ENCODE data around the gene CDH8. TPM values are rescaled to one million over a fixed set of nuclear protein-coding genes. Genes with fewer than 3 reads are reported as not detected.

Gene CDH8
- total and polyA plus RNA-seq, 2 experiments from 2014 or later = 7.4 to 14.3 TPM

GRCh38 chr16:61681124-61681523 is 355.1 kb downstream of the CDH8 start:
- no peak overlapping the region for H3K4me3 ChIP-seq
- DNase-seq (ENCODE audit: low read depth in 1 of 2, low spot score in 1 of 2) = no peak
- no peaks in the 10 kb centered on the region for H3K27me3 ChIP-seq
- no peaks in the 10 kb centered on the region for H3K4me1 ChIP-seq (ENCODE audit: low read depth)
- TF ChIP-seq, protein P1, sequence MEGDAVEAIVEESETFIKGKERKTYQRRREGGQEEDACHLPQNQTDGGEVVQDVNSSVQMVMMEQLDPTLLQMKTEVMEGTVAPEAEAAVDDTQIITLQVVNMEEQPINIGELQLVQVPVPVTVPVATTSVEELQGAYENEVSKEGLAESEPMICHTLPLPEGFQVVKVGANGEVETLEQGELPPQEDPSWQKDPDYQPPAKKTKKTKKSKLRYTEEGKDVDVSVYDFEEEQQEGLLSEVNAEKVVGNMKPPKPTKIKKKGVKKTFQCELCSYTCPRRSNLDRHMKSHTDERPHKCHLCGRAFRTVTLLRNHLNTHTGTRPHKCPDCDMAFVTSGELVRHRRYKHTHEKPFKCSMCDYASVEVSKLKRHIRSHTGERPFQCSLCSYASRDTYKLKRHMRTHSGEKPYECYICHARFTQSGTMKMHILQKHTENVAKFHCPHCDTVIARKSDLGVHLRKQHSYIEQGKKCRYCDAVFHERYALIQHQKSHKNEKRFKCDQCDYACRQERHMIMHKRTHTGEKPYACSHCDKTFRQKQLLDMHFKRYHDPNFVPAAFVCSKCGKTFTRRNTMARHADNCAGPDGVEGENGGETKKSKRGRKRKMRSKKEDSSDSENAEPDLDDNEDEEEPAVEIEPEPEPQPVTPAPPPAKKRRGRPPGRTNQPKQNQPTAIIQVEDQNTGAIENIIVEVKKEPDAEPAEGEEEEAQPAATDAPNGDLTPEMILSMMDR (IDR thresholded peaks at IDR 0.05; ENCODE audit: low read depth, low read length) = no peak
- no peak overlapping the region for H3K27ac ChIP-seq
- H3K36me3 ChIP-seq = no peaks in the 10 kb centered on the region
- no peaks in the 10 kb centered on the region for H3K9me3 ChIP-seq (ENCODE audit: low read depth)

GRCh38 chr16:61678182-61678581 is 358.1 kb downstream of the CDH8 start:
- Histone ChIP-seq H3K4me3 (no peak overlapping the region), H3K9me3 (ENCODE audit: low read depth) (no peaks in the 10 kb centered on the region), H3K27me3 (no peaks in the 10 kb centered on the region), H3K4me1 (ENCODE audit: low read depth) (no peaks in the 10 kb centered on the region), H3K27ac (no peak overlapping the region), H3K36me3 (no peaks in the 10 kb centered on the region)
- TF ChIP-seq, protein P1 (IDR thresholded peaks at IDR 0.05; ENCODE audit: low read depth, low read length) = no peak
- DNase-seq (ENCODE audit: low read depth in 1 of 2, low spot score in 1 of 2) = no peak

DNA sequence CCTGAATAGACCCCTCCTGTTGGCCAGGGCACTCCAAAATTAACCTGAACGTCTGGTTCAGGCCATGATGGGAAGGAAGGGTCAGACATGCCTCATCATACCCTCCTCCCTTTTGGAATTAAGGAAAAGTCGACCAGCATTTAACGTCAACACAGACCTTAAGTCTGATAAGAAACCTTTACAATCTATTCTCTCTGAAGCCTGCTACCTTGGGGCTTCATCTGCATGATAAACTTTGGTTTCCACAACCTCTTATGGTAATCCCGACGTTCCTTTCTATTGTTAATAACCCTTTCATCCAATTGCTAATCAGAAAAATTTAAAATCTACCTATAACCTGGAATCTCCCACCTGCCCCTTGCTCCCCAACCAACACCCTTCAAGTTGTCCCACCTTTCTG is 358.5 kb downstream of the CDH8 start:
- no peak overlapping the region for H3K4me3 ChIP-seq
- no peaks in the 10 kb centered on the region for H3K9me3 ChIP-seq (ENCODE audit: low read depth)
- no peak overlapping the region for H3K27ac ChIP-seq
- no peak for DNase-seq (ENCODE audit: low read depth in 1 of 2, low spot score in 1 of 2)
- no peaks in the 10 kb centered on the region for H3K4me1 ChIP-seq (ENCODE audit: low read depth)
- H3K27me3 ChIP-seq = no peaks in the 10 kb centered on the region
- TF ChIP-seq, protein P1 (IDR thresholded peaks at IDR 0.05; ENCODE audit: low read depth, low read length) = no peak
- no peaks in the 10 kb centered on the region for H3K36me3 ChIP-seq

DNA sequence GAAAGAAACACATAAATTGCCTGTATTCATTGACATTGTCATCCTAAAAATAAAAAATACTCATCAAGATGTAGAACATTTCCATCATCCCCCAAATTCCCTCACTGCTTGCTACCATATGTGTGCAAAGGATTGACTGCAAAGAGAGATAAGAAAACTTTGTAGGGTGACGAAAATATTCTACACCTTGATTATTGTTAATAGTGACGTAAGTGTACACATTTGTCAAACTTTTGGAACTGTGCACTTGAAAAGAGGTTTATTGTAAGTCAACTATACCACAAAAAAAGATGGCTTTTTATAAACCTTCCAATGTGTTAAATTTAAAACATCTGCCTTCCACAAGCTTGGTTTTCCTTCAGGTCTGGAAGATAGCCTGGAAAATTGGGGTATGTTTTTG is 359.5 kb downstream of the CDH8 start:
- Histone ChIP-seq H3K4me1 (ENCODE audit: low read depth) (no peaks in the 10 kb centered on the region), H3K9me3 (ENCODE audit: low read depth) (no peaks in the 10 kb centered on the region), H3K36me3 (no peaks in the 10 kb centered on the region), H3K27ac (no peak overlapping the region), H3K4me3 (no peak overlapping the region), H3K27me3 (no peaks in the 10 kb centered on the region)
- TF ChIP-seq, protein P1 (IDR thresholded peaks at IDR 0.05; ENCODE audit: low read depth, low read length) = no peak
- DNase-seq (ENCODE audit: low read depth in 1 of 2, low spot score in 1 of 2) = no peak

DNA sequence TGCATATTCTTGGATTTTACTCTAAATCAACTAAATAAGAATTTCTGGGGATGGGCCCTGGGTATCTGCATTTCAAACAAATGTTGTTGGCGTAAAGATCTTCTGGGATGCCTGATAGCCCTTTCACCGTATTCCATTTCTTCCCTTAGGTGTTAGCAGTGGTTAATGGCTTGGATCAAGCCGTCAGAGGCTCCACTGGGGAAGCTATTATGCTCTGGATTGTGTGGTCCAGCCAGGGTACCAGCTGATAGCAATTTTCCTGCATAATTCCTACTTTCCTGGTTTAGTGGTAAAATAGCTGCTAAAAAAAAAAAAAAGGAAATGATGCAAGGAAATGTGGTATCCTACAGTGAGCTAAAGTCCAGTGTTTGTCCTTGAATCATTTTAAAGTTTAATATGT is 365.1 kb downstream of the CDH8 start:
- TF ChIP-seq, protein P1 (IDR thresholded peaks at IDR 0.05; ENCODE audit: low read depth, low read length) = no peak
- Histone ChIP-seq H3K9me3 (ENCODE audit: low read depth) (no peaks in the 10 kb centered on the region), H3K4me1 (ENCODE audit: low read depth) (no peaks in the 10 kb centered on the region)

DNA sequence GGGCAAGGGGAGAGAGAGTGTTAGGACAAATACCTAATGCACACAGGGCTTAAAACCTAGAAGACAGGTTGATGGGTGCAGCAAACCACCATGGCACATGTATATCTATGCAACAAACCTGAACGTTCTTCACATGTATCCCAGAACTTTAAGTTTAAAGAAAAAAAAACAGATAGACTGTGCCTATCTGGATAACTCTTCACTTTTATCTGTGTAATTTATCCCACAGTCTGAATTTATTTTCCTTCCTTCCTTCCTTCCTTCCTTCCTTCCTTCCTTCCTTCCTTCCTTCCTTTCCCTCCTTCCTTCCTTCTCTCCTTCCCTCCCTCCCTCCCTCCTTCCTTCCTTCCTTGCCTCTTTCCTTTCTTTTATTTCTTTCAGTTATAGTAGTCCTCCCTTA is 370.7 kb downstream of the CDH8 start:
- Histone ChIP-seq H3K36me3 (no peaks in the 10 kb centered on the region), H3K4me3 (no peak overlapping the region), H3K27me3 (no peaks in the 10 kb centered on the region), H3K9me3 (ENCODE audit: low read depth) (no peaks in the 10 kb centered on the region), H3K27ac (no peak overlapping the region), H3K4me1 (ENCODE audit: low read depth) (no peaks in the 10 kb centered on the region)
- DNase-seq (ENCODE audit: low read depth in 1 of 2, low spot score in 1 of 2) = no peak
- TF ChIP-seq, protein P1 (IDR thresholded peaks at IDR 0.05; ENCODE audit: low read depth, low read length) = no peak

More for the DNA sequence above, 365.1 kb downstream of the CDH8 start:
- H3K4me3 ChIP-seq = no peak overlapping the region
- no peak overlapping the region for H3K27ac ChIP-seq
- no peaks in the 10 kb centered on the region for H3K27me3 ChIP-seq
- no peaks in the 10 kb centered on the region for H3K36me3 ChIP-seq
- DNase-seq (ENCODE audit: low read depth in 1 of 2, low spot score in 1 of 2) = no peak

Measured in cardiac muscle cell (in vitro differentiated cells and primary cell).